Vagina (tissue), 2 donors: Measurements from ENCODE around the gene ERBB4.

Experiments used
- CTCF ChIP-seq, 3 experiments: fragments of 450-650 bp in 2 of 3; fragments of 200-600 bp in 1 of 3; sonication (generic) in 1 of 3; IDR thresholded peaks; one replicate each; pipeline ENCODE4 v1.5.1; 2017 to 2019; ENCODE audit warnings: antibody characterized with exemption in 3 of 3, mild to moderate bottlenecking in 2 of 3, moderate library complexity in 2 of 3
- POLR2A ChIP-seq, 2 donors: fragments of 450-650 bp; IDR thresholded peaks; one replicate each; pipeline ENCODE4 v1.6.1; 2017; ENCODE audit warnings: antibody characterized with exemption in 2 of 2, mild to moderate bottlenecking in 2 of 2, moderate library complexity in 2 of 2
- POLR2AphosphoS5 ChIP-seq, 2 donors: sonication (generic); formaldehyde crosslinking; IDR thresholded peaks; one replicate each; pipeline ENCODE4 v1.9.0; 2017; ENCODE audit warnings: antibody characterized with exemption in 2 of 2, mild to moderate bottlenecking in 2 of 2, low read depth in 1 of 2; ENCODE audit not compliant: insufficient read depth in 1 of 2

- no peak for TF ChIP-seq CTCF (IDR thresholded peaks at IDR 0.05)
- TF ChIP-seq POLR2A (IDR thresholded peaks at IDR 0.05) = no peak
- no peak for TF ChIP-seq POLR2AphosphoS5 (IDR thresholded peaks at IDR 0.05; ENCODE audit: insufficient read depth in 1 of 2, low read depth in 1 of 2)
These were observed 365.3 kb downstream of the ERBB4 start for GRCh38 chr2:212173331-212173730.
